Spleen (tissue), 7 donors: Measurements from ENCODE around the gene HEATR9.

Experiments
- CTCF ChIP-seq, 11 experiments: fragments of 200-600 bp in 7 of 11; fragments of 450-650 bp in 4 of 11; sonication (generic) in 4 of 11; IDR thresholded peaks in 8 of 11; conservative IDR thresholded peaks in 3 of 11; 1 replicate in 7 of 11; 2 replicates in 4 of 11; pipeline versions ENCODE4 v1.4.0 to v1.8.0; 2016 to 2021; ENCODE audit warnings: antibody characterized with exemption in 11 of 11, inconsistent platforms in 4 of 11, mild to moderate bottlenecking in 1 of 11
- POLR2A ChIP-seq, 3 donors: fragments of 450-650 bp; IDR thresholded peaks; one replicate each; pipeline ENCODE4 v1.5.1; 2017; ENCODE audit warnings: antibody characterized with exemption in 3 of 3, mild to moderate bottlenecking in 1 of 3
- POLR2AphosphoS5 ChIP-seq, 3 donors: sonication (generic); formaldehyde crosslinking; IDR thresholded peaks; one replicate each; pipeline ENCODE4 v1.5.1; 2017; ENCODE audit warnings: antibody characterized with exemption in 3 of 3
- donor health status: DM: no; HTN: no; CAD: no; lungs with moderate emphysema.
- donor health status: DM: no; HTN: no; CAD: no.
- donor health status: DM: no; HTN: no; CAD: no.

GRCh38 chr17:35807371-35808144, 61.1 kb downstream of the HEATR9 start:
- TF ChIP-seq POLR2A (IDR thresholded peaks at IDR 0.05) (no peak), CTCF (IDR thresholded peaks at IDR 0.05 in 8 of 11, conservative IDR thresholded peaks at IDR 0.05 in 3 of 11) (no peak), POLR2AphosphoS5 (IDR thresholded peaks at IDR 0.05) (no peak)
